Suprapubic skin (tissue), 4 donors: ENCODE measurements around the gene PBOV1.

ENCODE experiments used
- CTCF ChIP-seq, 2 donors: fragments of 200-600 bp in 1 of 2; fragments of 450-650 bp in 1 of 2; sonication (generic) in 1 of 2; IDR thresholded peaks; one replicate each; pipeline ENCODE4 v1.5.1; 2016 to 2019; ENCODE audit warnings: antibody characterized with exemption in 2 of 2, mild to moderate bottlenecking in 1 of 2, moderate library complexity in 1 of 2
- EP300 ChIP-seq: sonication (generic); formaldehyde crosslinking; IDR thresholded peaks from one replicate; pipeline ENCODE4 v1.6.1; 2017; ENCODE audit warnings: antibody characterized with exemption
- POLR2A ChIP-seq, 2 donors: fragments of 450-650 bp; IDR thresholded peaks; one replicate each; pipeline ENCODE4 v1.6.1; 2017; ENCODE audit warnings: antibody characterized with exemption in 2 of 2, mild to moderate bottlenecking in 2 of 2, moderate library complexity in 2 of 2
- POLR2AphosphoS5 ChIP-seq, 3 donors: sonication (generic); formaldehyde crosslinking; IDR thresholded peaks; one replicate each; pipeline ENCODE4 v1.6.1; 2017; ENCODE audit warnings: antibody characterized with exemption in 3 of 3

- TF ChIP-seq CTCF (IDR thresholded peaks at IDR 0.05) (no peak), POLR2AphosphoS5 (IDR thresholded peaks at IDR 0.05) (no peak), POLR2A (IDR thresholded peaks at IDR 0.05) (no peak), EP300 (no peak)
Observed at GRCh38 chr6:138218449-138218848, at the start of gene PBOV1.
